Measurements from ENCODE around the gene MTUS2.

Gene MTUS2

DNA sequence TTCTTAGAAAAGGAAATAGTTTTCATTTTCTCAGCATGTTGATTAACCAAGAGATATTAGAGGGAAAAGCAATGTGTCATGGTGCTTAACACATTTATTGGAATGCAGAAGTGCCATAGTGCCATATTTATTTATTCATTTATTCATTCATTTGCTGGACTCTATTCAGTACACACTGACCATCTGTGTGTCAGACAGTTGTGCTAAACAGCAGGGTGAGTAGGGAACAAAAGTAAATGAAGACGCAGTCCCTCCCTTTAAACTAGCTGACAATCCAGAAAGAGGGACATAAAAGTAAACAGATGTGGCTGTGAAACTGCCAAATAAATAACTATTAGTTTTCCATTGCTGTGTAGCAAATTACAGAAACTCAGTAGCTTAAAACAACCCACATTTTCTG, 323.7 kb downstream of the MTUS2 start:
- no peaks in the 10 kb centered on the region for H3K4me1 ChIP-seq (ENCODE audit: control extremely low read depth in 1 of 4, control insufficient read depth in 4 of 4, insufficient read depth in 4 of 4, low read length in 3 of 4)
- ChIA-PET CTCF (no interaction called here), POLR2A (no interaction called here)
- DNase-seq, result no peak
- peaks cover 0 to 2% (median 0%) of the 10 kb centered on the region in 5 experiments for H3K9me3 ChIP-seq (ENCODE audit: control extremely low read depth in 1 of 5, control insufficient read depth in 4 of 5, insufficient read depth in 2 of 5, low read depth in 1 of 5, low read length in 4 of 5)
- no peak overlapping the region for H3K4me3 ChIP-seq (ENCODE audit: control insufficient read depth in 1 of 7, extremely low read depth in 1 of 7, insufficient read depth in 4 of 7, low read depth in 2 of 7, low read length in 6 of 7)
- peaks cover 0 to 2% (median 0%) of the 10 kb centered on the region in 5 experiments for H3K27me3 ChIP-seq (replicated peaks in 2 of 5; ENCODE audit: control insufficient read depth in 4 of 5, insufficient read depth in 5 of 5, low read length in 4 of 5)
- no peaks in the 10 kb centered on the region for H3K36me3 ChIP-seq (ENCODE audit: control insufficient read depth in 4 of 4, insufficient read depth in 4 of 4, low read length in 3 of 4)
- H3K27ac ChIP-seq (ENCODE audit: insufficient read depth in 1 of 2, low read depth in 1 of 2, low read length in 2 of 2, poor library complexity in 1 of 2, severe bottlenecking in 2 of 2), result no peak overlapping the region
- no CpG with 5 or more reads among the region's 1 CpG for WGBS (ENCODE audit: insufficient coverage)

DNA sequence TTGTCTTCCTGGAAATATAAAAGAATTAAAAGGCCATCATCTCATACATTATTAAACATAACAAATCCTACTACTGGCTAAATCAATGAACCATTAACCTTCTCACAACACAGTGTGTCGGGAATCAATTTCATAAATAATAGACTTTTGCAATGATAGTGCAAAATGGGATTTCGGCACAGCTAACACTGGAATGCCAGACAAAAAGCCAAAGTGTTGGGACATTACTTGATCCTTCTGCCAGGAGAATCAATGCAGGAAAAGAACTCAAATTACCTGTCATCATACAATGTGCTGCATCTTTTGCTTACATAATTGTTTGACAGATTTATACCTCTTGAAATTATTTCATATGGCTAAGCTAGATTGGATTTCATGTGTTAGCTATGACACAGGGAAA, 334.3 kb downstream of the MTUS2 start:
- DNase-seq, result no peak
- no peaks in the 10 kb centered on the region for H3K4me1 ChIP-seq (ENCODE audit: control extremely low read depth in 1 of 4, control insufficient read depth in 4 of 4, insufficient read depth in 4 of 4, low read length in 3 of 4)
- H3K36me3 ChIP-seq (ENCODE audit: control insufficient read depth in 4 of 4, insufficient read depth in 4 of 4, low read length in 3 of 4), result no peaks in the 10 kb centered on the region
- no peak overlapping the region for H3K4me3 ChIP-seq (ENCODE audit: control insufficient read depth in 1 of 7, extremely low read depth in 1 of 7, insufficient read depth in 4 of 7, low read depth in 2 of 7, low read length in 6 of 7)
- no peak overlapping the region for H3K27ac ChIP-seq (ENCODE audit: insufficient read depth in 1 of 2, low read depth in 1 of 2, low read length in 2 of 2, poor library complexity in 1 of 2, severe bottlenecking in 2 of 2)
- CTCF ChIA-PET, result no interaction called here
- H3K9me3 ChIP-seq (ENCODE audit: control extremely low read depth in 1 of 5, control insufficient read depth in 4 of 5, insufficient read depth in 2 of 5, low read depth in 1 of 5, low read length in 4 of 5), result peaks cover 0 to 3% (median 2%) of the 10 kb centered on the region in 5 experiments
- POLR2A ChIA-PET, result no interaction called here
- 100% methylated on average over 1 of the region's 2 CpGs for WGBS (ENCODE audit: insufficient coverage)
- H3K27me3 ChIP-seq (replicated peaks in 2 of 5; ENCODE audit: control insufficient read depth in 4 of 5, insufficient read depth in 5 of 5, low read length in 4 of 5), result no peaks in the 10 kb centered on the region

DNA sequence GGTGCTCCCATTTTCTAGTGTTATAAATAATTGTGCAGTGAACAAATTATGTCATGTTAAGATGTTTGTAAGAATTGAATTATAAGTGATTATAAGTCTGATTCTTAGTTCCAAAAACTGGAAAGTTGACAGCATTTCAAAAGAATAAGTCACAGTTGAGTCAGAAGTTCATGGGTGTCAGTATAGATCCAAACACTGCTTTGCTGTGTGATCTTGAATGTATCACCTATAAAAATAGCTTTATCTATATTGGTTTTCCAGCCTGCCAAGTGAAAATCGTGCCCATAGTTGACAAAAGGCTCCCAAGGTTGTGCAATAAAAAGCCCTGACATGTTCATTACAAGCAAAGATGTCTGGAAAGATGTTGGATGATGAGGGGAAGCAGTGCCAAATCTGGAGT, 336.0 kb downstream of the MTUS2 start:
- Histone ChIP-seq H3K27me3 (replicated peaks in 2 of 5; ENCODE audit: control insufficient read depth in 4 of 5, insufficient read depth in 5 of 5, low read length in 4 of 5) (no peaks in the 10 kb centered on the region), H3K36me3 (ENCODE audit: control insufficient read depth in 4 of 4, insufficient read depth in 4 of 4, low read length in 3 of 4) (no peaks in the 10 kb centered on the region), H3K27ac (ENCODE audit: insufficient read depth in 1 of 2, low read depth in 1 of 2, low read length in 2 of 2, poor library complexity in 1 of 2, severe bottlenecking in 2 of 2) (no peak overlapping the region), H3K9me3 (ENCODE audit: control extremely low read depth in 1 of 5, control insufficient read depth in 4 of 5, insufficient read depth in 2 of 5, low read depth in 1 of 5, low read length in 4 of 5) (peaks cover 0 to 3% (median 2%) of the 10 kb centered on the region in 5 experiments), H3K4me1 (ENCODE audit: control extremely low read depth in 1 of 4, control insufficient read depth in 4 of 4, insufficient read depth in 4 of 4, low read length in 3 of 4) (no peaks in the 10 kb centered on the region), H3K4me3 (ENCODE audit: control insufficient read depth in 1 of 7, extremely low read depth in 1 of 7, insufficient read depth in 4 of 7, low read depth in 2 of 7, low read length in 6 of 7) (no peak overlapping the region)
- ChIA-PET CTCF (no interaction called here), POLR2A (no interaction called here)
- 100% methylated on average over 1 of the region's 1 CpG for WGBS (ENCODE audit: insufficient coverage)
- no peak for DNase-seq

DNA sequence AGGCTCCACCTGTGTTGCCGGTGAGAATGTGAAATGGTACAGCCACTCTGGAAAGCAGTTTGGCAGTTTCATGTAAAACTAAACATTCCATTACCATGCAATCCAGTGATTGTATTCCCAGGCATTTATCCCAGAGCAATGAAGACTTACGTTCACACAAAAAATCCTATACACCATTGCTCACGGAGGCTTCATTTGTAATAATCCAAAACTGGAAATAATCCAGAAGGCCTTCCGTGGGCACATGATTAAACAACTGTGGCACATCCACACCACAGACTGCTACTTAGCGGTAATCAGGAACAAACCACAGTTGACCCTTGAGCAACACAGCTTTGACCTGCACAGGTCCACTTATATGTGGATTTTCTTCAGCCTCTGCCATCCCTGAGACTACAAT, 339.7 kb downstream of the MTUS2 start:
- no peak overlapping the region for H3K4me3 ChIP-seq (ENCODE audit: control insufficient read depth in 1 of 7, extremely low read depth in 1 of 7, insufficient read depth in 4 of 7, low read depth in 2 of 7, low read length in 6 of 7)
- ChIA-PET CTCF (no interaction called here), POLR2A (no interaction called here)
- DNase-seq, result no peak
- H3K9me3 ChIP-seq (ENCODE audit: control extremely low read depth in 1 of 5, control insufficient read depth in 4 of 5, insufficient read depth in 2 of 5, low read depth in 1 of 5, low read length in 4 of 5), result peaks cover 0 to 2% (median 0%) of the 10 kb centered on the region in 5 experiments
- H3K27ac ChIP-seq (ENCODE audit: insufficient read depth in 1 of 2, low read depth in 1 of 2, low read length in 2 of 2, poor library complexity in 1 of 2, severe bottlenecking in 2 of 2), result no peak overlapping the region
- H3K36me3 ChIP-seq (ENCODE audit: control insufficient read depth in 4 of 4, insufficient read depth in 4 of 4, low read length in 3 of 4), result no peaks in the 10 kb centered on the region
- 97% methylated on average over 5 of the region's 5 CpGs for WGBS (ENCODE audit: insufficient coverage)
- no peaks in the 10 kb centered on the region for H3K27me3 ChIP-seq (replicated peaks in 2 of 5; ENCODE audit: control insufficient read depth in 4 of 5, insufficient read depth in 5 of 5, low read length in 4 of 5)
- no peaks in the 10 kb centered on the region for H3K4me1 ChIP-seq (ENCODE audit: control extremely low read depth in 1 of 4, control insufficient read depth in 4 of 4, insufficient read depth in 4 of 4, low read length in 3 of 4)

DNA sequence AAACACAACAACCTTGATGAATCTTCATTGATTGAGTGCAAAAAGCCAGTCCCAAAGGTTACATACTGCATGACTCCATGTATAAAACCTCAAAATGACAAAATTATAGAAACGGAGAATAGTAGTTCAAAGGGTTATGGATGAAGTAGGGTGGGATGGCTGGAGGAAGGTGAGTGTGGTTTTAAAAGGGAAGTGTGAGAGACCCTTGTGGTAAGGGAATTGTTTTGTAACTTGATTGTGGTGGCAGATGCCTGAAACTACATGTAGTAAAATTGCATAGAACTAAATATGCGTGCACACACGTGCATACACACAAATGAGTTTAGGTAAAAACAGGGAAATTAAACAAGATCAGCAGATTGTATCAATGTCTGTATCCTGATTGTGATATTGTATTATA, 340.7 kb downstream of the MTUS2 start:
- ChIA-PET POLR2A (no interaction called here), CTCF (no interaction called here)
- Histone ChIP-seq H3K27ac (ENCODE audit: insufficient read depth in 1 of 2, low read depth in 1 of 2, low read length in 2 of 2, poor library complexity in 1 of 2, severe bottlenecking in 2 of 2) (no peak overlapping the region), H3K36me3 (ENCODE audit: control insufficient read depth in 4 of 4, insufficient read depth in 4 of 4, low read length in 3 of 4) (no peaks in the 10 kb centered on the region), H3K27me3 (replicated peaks in 2 of 5; ENCODE audit: control insufficient read depth in 4 of 5, insufficient read depth in 5 of 5, low read length in 4 of 5) (no peaks in the 10 kb centered on the region), H3K4me3 (ENCODE audit: control insufficient read depth in 1 of 7, extremely low read depth in 1 of 7, insufficient read depth in 4 of 7, low read depth in 2 of 7, low read length in 6 of 7) (no peak overlapping the region), H3K4me1 (ENCODE audit: control extremely low read depth in 1 of 4, control insufficient read depth in 4 of 4, insufficient read depth in 4 of 4, low read length in 3 of 4) (no peaks in the 10 kb centered on the region), H3K9me3 (ENCODE audit: control extremely low read depth in 1 of 5, control insufficient read depth in 4 of 5, insufficient read depth in 2 of 5, low read depth in 1 of 5, low read length in 4 of 5) (peaks cover 0 to 2% (median 0%) of the 10 kb centered on the region in 5 experiments)
- 0% methylated on average over 2 of the region's 3 CpGs for WGBS (ENCODE audit: insufficient coverage)
- DNase-seq, result no peak

DNA sequence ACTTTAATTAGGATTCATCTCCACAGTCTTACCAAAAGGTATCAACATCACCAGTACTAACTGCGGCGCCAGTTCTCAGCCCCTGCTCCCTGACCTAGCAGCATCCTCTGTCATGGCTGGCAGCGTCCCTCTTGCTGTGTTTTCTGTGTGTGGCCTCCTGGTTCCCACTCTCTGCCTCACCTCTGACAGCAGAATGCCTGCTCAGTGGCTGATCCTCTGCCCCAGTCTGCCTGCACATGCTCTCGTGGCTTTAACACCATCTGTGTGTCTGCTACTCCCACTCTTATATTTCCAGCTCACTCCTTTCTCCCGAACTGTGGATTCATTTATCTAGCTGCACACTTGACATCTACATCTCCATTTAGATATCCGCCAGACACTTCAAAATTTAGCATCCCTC, 341.5 kb downstream of the MTUS2 start:
- ChIA-PET POLR2A (no interaction called here), CTCF (no interaction called here)
- no peaks in the 10 kb centered on the region for H3K27me3 ChIP-seq (replicated peaks in 2 of 5; ENCODE audit: control insufficient read depth in 4 of 5, insufficient read depth in 5 of 5, low read length in 4 of 5)
- H3K36me3 ChIP-seq (ENCODE audit: control insufficient read depth in 4 of 4, insufficient read depth in 4 of 4, low read length in 3 of 4), result no peaks in the 10 kb centered on the region
- peaks cover 0 to 2% (median 0%) of the 10 kb centered on the region in 5 experiments for H3K9me3 ChIP-seq (ENCODE audit: control extremely low read depth in 1 of 5, control insufficient read depth in 4 of 5, insufficient read depth in 2 of 5, low read depth in 1 of 5, low read length in 4 of 5)
- WGBS (ENCODE audit: insufficient coverage), result 78% methylated on average over 6 of the region's 6 CpGs
- H3K4me3 ChIP-seq (ENCODE audit: control insufficient read depth in 1 of 7, extremely low read depth in 1 of 7, insufficient read depth in 4 of 7, low read depth in 2 of 7, low read length in 6 of 7), result no peak overlapping the region
- DNase-seq, result no peak
- no peak overlapping the region for H3K27ac ChIP-seq (ENCODE audit: insufficient read depth in 1 of 2, low read depth in 1 of 2, low read length in 2 of 2, poor library complexity in 1 of 2, severe bottlenecking in 2 of 2)
- H3K4me1 ChIP-seq (ENCODE audit: control extremely low read depth in 1 of 4, control insufficient read depth in 4 of 4, insufficient read depth in 4 of 4, low read length in 3 of 4), result no peaks in the 10 kb centered on the region

DNA sequence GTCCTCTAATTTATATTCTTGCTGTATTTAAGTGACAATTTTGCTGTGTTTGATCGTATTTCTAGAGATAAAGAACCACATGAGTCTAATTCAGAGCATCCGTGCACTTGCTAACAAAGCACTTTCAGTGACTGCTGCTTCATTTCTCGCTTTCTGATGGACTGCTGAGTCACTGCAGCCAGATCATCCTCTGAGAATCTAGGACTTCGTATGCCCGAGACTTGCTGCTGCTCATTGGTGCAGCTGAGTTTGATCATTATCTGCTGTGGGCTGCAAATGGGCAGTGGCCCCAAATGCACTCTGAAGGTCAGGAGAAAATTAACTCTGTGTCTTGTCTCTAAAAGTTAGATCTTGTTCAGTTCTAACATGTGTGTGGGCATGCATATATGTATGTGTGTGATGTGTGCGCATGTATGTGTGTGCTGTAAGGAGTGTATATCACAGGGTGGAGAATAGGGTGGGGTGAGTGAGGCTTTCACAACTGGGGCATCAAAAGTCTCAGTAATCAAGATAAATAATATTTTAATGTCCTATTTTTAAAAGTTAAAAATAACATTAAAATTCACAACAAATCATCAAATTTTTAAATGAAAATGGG, 342.6 kb downstream of the MTUS2 start:
- no peaks in the 10 kb centered on the region for H3K36me3 ChIP-seq (ENCODE audit: control insufficient read depth in 4 of 4, insufficient read depth in 4 of 4, low read length in 3 of 4)
- no peak overlapping the region for H3K4me3 ChIP-seq (ENCODE audit: control insufficient read depth in 1 of 7, extremely low read depth in 1 of 7, insufficient read depth in 4 of 7, low read depth in 2 of 7, low read length in 6 of 7)
- DNase-seq, result no peak
- ChIA-PET POLR2A (no interaction called here), CTCF (no interaction called here)
- H3K9me3 ChIP-seq (ENCODE audit: control extremely low read depth in 1 of 5, control insufficient read depth in 4 of 5, insufficient read depth in 2 of 5, low read depth in 1 of 5, low read length in 4 of 5), result peaks cover 0 to 2% (median 0%) of the 10 kb centered on the region in 5 experiments
- WGBS (ENCODE audit: insufficient coverage), result 87% methylated on average over 3 of the region's 6 CpGs
- H3K27me3 ChIP-seq (replicated peaks in 2 of 5; ENCODE audit: control insufficient read depth in 4 of 5, insufficient read depth in 5 of 5, low read length in 4 of 5), result no peaks in the 10 kb centered on the region
- H3K4me1 ChIP-seq (ENCODE audit: control extremely low read depth in 1 of 4, control insufficient read depth in 4 of 4, insufficient read depth in 4 of 4, low read length in 3 of 4), result no peaks in the 10 kb centered on the region
- H3K27ac ChIP-seq (ENCODE audit: insufficient read depth in 1 of 2, low read depth in 1 of 2, low read length in 2 of 2, poor library complexity in 1 of 2, severe bottlenecking in 2 of 2), result no peak overlapping the region

Measured in common myeloid progenitor, CD34-positive (primary cell).